ENCODE measurements around the gene GAS2L2. TPM values are rescaled to one million over a fixed set of nuclear protein-coding genes. Genes with fewer than 3 reads are reported as not detected.

The GAS2L2 gene
- polyA plus RNA-seq, 1 donor (not counting 4 experiments of a cell fraction or from before 2014, with no cell fraction given) = 0.05 TPM

- Histone ChIP-seq H3K36me3 (ENCODE audit: control insufficient read depth in 2 of 2, extremely low read depth in 1 of 2, insufficient read depth in 2 of 2, low read length in 2 of 2) (peaks cover 10 to 29% of the 10 kb centered on the region in 2 experiments), H3K4me2 (ENCODE audit: control insufficient read depth, extremely low read depth, insufficient read depth, low read depth, low read length) (no peak overlapping the region)
- dilution Hi-C loops (cut with MboI; ENCODE audit: extremely low pct_ligation_motif_present, low sequenced_read_pairs) = no loop called here
Observed at GRCh38 chr17:35725058-35725457, 28.0 kb downstream of the GAS2L2 start.

DNA sequence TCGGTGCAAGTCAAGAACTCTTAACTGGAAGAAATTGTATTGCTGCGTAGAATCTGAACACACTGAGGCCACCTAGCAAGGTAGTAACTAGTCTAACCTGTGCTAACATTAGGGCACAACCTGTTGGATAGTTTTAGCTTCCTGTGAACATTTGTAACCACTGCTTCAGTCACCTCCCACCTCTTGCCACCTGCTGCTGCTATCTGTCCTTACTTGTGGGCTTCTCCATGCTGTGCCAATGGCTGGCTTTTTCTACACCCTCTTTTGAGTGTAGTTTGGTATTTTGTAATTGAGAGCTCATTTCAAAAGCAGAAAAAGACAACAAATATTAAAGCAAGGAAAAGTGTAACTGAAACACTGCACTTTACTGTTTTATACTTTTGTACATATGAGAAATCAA, 29.3 kb downstream of the GAS2L2 start:
- no peak overlapping the region for H3K4me3 ChIP-seq (ENCODE audit: control insufficient read depth in 2 of 3, extremely low read depth in 1 of 3, insufficient read depth in 2 of 3, low read depth in 1 of 3, low read length in 3 of 3)
- peaks cover 3% of the 10 kb centered on the region for H3K4me1 ChIP-seq (ENCODE audit: control insufficient read depth, extremely low read depth, insufficient read depth, low read length)
- H3K9me3 ChIP-seq (ENCODE audit: control insufficient read depth, low read depth, low read length) = no peaks in the 10 kb centered on the region
- H3K9ac ChIP-seq (ENCODE audit: control insufficient read depth, extremely low read depth, insufficient read depth, low read length) = no peak overlapping the region
- H3K79me2 ChIP-seq (ENCODE audit: control insufficient read depth, insufficient read depth, low read length) = no peaks in the 10 kb centered on the region
- no peaks in the 10 kb centered on the region for H4K20me1 ChIP-seq (ENCODE audit: control insufficient read depth, extremely low read depth, insufficient read depth, low read length)
- no peak for TF ChIP-seq EZH2 (IDR thresholded peaks at IDR 0.05; ENCODE audit: low read length)
- TF ChIP-seq, protein P1, sequence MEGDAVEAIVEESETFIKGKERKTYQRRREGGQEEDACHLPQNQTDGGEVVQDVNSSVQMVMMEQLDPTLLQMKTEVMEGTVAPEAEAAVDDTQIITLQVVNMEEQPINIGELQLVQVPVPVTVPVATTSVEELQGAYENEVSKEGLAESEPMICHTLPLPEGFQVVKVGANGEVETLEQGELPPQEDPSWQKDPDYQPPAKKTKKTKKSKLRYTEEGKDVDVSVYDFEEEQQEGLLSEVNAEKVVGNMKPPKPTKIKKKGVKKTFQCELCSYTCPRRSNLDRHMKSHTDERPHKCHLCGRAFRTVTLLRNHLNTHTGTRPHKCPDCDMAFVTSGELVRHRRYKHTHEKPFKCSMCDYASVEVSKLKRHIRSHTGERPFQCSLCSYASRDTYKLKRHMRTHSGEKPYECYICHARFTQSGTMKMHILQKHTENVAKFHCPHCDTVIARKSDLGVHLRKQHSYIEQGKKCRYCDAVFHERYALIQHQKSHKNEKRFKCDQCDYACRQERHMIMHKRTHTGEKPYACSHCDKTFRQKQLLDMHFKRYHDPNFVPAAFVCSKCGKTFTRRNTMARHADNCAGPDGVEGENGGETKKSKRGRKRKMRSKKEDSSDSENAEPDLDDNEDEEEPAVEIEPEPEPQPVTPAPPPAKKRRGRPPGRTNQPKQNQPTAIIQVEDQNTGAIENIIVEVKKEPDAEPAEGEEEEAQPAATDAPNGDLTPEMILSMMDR (optimal IDR thresholded peaks at IDR 0.05 in 1 of 3, IDR thresholded peaks at IDR 0.05 in 1 of 3, conservative IDR thresholded peaks at IDR 0.05 in 1 of 3; ENCODE audit: extremely low read depth in 1 of 3, insufficient read depth in 2 of 3, low read length in 3 of 3) = no peak
- dilution Hi-C loops (cut with MboI; ENCODE audit: extremely low pct_ligation_motif_present, low sequenced_read_pairs) = no loop called here
- H3K9me1 ChIP-seq (ENCODE audit: control insufficient read depth, extremely low read depth, insufficient read depth, low read length) = no peaks in the 10 kb centered on the region
- peaks cover 14 to 29% of the 10 kb centered on the region in 2 experiments for H3K36me3 ChIP-seq (ENCODE audit: control insufficient read depth in 2 of 2, extremely low read depth in 1 of 2, insufficient read depth in 2 of 2, low read length in 2 of 2)
- FAIRE-seq (no peak), DNase-seq (ENCODE audit: low read depth, low spot score) (no peak)
- H3K27me3 ChIP-seq (ENCODE audit: control insufficient read depth, extremely low read depth, insufficient read depth, low read length) = no peaks in the 10 kb centered on the region
- H3K27ac ChIP-seq (ENCODE audit: control insufficient read depth, insufficient read depth, low read length) = no peak overlapping the region
- H2AFZ ChIP-seq (ENCODE audit: control insufficient read depth, low read length) = no peak overlapping the region
- no peak overlapping the region for H3K4me2 ChIP-seq (ENCODE audit: control insufficient read depth, extremely low read depth, insufficient read depth, low read depth, low read length)

More at GRCh38 chr17:35725058-35725457, 28.0 kb downstream of the GAS2L2 start:
- no peak for DNase-seq (ENCODE audit: low read depth, low spot score)
- Histone ChIP-seq H3K27ac (ENCODE audit: control insufficient read depth, insufficient read depth, low read length) (no peak overlapping the region), H3K9ac (ENCODE audit: control insufficient read depth, extremely low read depth, insufficient read depth, low read length) (no peak overlapping the region), H3K4me1 (ENCODE audit: control insufficient read depth, extremely low read depth, insufficient read depth, low read length) (peaks cover 3% of the 10 kb centered on the region), H3K79me2 (ENCODE audit: control insufficient read depth, insufficient read depth, low read length) (no peaks in the 10 kb centered on the region), H2AFZ (ENCODE audit: control insufficient read depth, low read length) (no peak overlapping the region), H3K4me3 (ENCODE audit: control insufficient read depth in 2 of 3, extremely low read depth in 1 of 3, insufficient read depth in 2 of 3, low read depth in 1 of 3, low read length in 3 of 3) (no peak overlapping the region), H3K27me3 (ENCODE audit: control insufficient read depth, extremely low read depth, insufficient read depth, low read length) (no peaks in the 10 kb centered on the region), H3K9me3 (ENCODE audit: control insufficient read depth, low read depth, low read length) (no peaks in the 10 kb centered on the region), H3K9me1 (ENCODE audit: control insufficient read depth, extremely low read depth, insufficient read depth, low read length) (no peaks in the 10 kb centered on the region), H4K20me1 (ENCODE audit: control insufficient read depth, extremely low read depth, insufficient read depth, low read length) (no peaks in the 10 kb centered on the region)
- TF ChIP-seq, protein P1 (optimal IDR thresholded peaks at IDR 0.05 in 1 of 3, IDR thresholded peaks at IDR 0.05 in 1 of 3, conservative IDR thresholded peaks at IDR 0.05 in 1 of 3; ENCODE audit: extremely low read depth in 1 of 3, insufficient read depth in 2 of 3, low read length in 3 of 3) = no peak
- TF ChIP-seq EZH2 (IDR thresholded peaks at IDR 0.05; ENCODE audit: low read length) = no peak
- FAIRE-seq = no peak

Data from keratinocyte (primary cell).